HG02884 (cell line): Measurements from ENCODE around the gene ELOVL7.
"Not testable (repeated sequence)": the region's sequence is repeated elsewhere in the genome, so short reads cannot be mapped to it uniquely, and the experiment has no call there.

Source experiments
- ATAC-seq: cut with Tn5 transposase; IDR thresholded peaks from one replicate; pipeline ENCODE4 v1.9.1; 2021; ENCODE audit warnings: mild to moderate bottlenecking, moderate library complexity; ENCODE audit not compliant: unreplicated experiment

ELOVL7 gene

GRCh38 chr5:60843936-60844905 lies at the start of gene ELOVL7:
Gene ELOVL7 (minus strand): TSS chr5:60844269. CDS start chr5:60787397, 56,872 bp downstream.
- ATAC-seq = peak; percentile 87

DNA sequence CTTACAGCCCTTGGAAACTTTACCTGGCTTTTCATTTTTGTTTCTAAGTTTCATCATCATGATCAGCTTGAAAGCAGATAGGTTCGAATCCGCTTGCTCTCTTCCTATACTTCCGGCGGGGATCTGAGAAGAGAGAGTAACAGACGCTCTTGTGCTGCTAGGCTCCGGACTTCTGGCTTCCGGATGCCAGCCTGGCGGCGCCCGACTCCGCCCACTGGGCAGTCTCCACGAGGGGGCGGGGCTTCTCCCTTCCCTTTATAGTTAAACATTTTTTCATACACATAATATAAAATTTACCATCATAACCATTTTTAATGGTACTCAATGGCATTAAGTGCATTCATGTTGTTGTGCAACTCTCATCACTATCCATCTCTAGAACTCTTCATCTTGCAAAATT lies 49.5 kb upstream of the ELOVL7 start:
- no peak for ATAC-seq

GRCh38 chr5:60891667-60892066 lies 47.6 kb upstream of the ELOVL7 start:
- no peak for ATAC-seq

DNA sequence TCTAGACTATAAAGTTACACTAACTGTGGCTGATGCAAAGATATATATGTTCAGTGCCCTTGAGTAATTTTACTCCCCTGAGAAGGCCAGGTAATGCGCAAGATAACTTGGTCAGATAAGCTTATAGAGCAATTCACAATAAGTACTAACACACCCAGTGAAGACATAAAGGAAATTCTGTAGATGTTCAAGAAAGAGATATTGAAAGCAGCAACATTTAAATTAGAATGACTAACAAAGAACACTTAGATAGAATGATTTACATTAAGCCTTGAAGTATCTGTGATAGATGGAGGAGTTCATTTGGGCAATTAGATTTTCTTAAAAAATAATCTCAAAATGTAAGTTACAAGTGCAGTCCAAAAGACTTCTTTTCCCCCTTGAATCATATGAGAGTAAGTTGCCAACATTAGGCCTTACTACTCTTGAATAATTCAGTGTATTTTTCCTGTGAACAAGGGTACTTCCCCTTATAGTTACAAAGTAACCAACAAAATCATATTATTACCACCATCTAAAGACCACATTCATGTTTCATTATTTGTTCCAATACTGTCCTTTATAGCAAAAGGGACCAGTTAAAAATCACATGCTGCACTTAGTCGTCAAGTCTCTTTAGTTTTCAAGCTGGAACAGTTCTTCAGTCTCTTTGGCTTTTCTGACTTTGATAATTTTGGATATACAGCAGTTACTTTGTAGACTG lies 44.4 kb upstream of the ELOVL7 start:
- ATAC-seq = no peak

- ATAC-seq = no peak
Measured at GRCh38 chr5:60887746-60888145, 43.7 kb upstream of the ELOVL7 start.

- no peak for ATAC-seq
Measured at GRCh38 chr5:60887096-60887495, 43.0 kb upstream of the ELOVL7 start.

- no peak for ATAC-seq
Measured at GRCh38 chr5:60886158-60886557, 42.1 kb upstream of the ELOVL7 start.

DNA sequence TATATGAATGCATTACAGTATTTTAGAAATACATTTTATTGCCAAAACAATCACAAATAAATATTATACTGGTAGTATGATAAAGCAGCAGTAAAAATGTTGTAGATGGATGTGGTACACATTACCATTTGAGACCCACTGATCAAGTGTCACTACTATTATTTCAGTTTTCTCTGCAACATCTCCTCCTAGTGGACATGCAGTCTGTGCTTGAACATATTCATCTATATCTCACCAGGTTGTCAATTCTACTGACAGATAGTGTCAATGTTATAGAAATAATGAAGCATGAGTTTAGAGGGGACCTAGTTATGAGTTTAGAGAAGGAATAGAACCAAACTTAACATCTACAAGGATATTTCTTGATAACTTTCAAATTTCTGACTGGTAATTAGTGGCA lies 39.2 kb upstream of the ELOVL7 start:
- ATAC-seq = no peak

GRCh38 chr5:60872892-60873291 lies 28.8 kb upstream of the ELOVL7 start:
- no peak for ATAC-seq

DNA sequence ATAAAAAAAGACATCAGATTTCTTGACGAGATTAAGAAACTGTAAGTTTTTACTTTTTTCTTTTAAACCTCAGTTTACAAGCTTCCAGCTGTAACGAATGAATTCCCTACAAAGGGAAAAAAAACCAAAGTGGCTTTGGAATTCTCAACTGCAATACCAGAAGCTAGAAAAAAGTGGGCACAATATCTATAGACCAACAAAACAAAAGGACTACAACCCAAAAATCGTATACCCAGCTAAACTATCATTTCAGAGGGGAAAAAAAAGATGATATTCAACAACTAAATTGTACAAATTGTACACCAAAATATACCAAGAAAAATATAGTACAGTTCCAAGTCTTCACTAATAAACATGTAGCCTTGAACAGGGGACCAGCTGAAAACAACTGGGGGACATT lies 26.8 kb upstream of the ELOVL7 start:
- ATAC-seq = no peak

DNA sequence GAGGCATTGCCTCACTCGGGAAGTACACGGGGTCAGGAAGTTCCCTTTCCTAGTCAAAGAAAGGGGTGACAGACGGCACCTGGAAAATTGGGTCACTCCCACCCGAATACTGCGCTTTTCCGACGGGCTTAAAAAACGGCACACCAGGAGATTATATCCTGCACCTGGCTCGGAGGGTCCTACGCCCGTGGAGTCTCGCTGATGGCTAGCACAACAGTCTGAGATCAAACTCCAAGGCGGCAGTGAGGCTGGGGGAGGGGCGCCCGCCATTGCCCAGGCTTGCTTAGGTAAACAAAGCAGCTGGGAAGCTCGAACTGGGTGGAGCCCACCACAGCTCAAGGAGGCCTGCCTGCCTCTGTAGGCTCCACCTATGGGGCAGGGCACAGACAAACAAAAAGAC lies 16.5 kb upstream of the ELOVL7 start:
- not testable (repeated sequence) for ATAC-seq

DNA sequence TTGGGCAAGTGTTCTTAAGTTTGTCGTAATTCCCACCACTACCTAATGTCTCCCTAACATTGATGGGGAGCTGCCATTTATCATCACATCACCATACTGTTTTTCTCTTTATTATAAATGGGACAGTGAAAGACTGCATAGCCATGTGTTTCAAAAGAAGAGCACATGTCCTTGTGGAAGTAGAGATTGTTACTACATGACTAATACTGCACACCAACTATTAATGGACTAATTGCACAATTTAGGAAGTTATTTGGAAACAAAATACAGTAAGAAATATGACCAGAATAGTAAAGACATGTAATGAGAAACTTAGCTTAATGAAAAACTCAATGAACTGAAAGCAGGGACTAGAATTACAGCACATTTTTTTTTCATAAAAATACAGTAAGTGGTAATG lies 12.0 kb upstream of the ELOVL7 start:
- no peak for ATAC-seq

DNA sequence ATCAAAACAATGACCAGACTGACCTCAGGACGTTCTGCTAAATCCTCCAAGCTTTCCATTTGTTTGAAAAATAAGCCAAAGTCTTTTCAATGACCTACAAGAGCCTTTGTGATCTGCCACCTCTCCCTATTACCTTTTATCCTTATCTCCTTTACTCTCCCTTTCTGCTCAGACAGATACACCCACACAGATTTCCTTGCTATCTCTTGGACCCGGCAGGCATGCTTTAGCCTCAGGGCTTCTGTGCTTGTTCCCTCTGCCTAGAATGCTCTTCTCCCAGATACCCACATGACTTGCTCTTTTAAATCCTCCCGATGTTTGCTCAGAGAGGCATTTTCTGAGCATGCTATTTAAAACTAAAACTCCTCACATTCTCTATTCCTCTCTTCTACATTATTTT lies 8.9 kb upstream of the ELOVL7 start:
- no peak for ATAC-seq

GRCh38 chr5:60852317-60852716 lies 8.2 kb upstream of the ELOVL7 start:
- ATAC-seq = no peak

GRCh38 chr5:60851626-60852025 lies 7.6 kb upstream of the ELOVL7 start:
- ATAC-seq = no peak

DNA sequence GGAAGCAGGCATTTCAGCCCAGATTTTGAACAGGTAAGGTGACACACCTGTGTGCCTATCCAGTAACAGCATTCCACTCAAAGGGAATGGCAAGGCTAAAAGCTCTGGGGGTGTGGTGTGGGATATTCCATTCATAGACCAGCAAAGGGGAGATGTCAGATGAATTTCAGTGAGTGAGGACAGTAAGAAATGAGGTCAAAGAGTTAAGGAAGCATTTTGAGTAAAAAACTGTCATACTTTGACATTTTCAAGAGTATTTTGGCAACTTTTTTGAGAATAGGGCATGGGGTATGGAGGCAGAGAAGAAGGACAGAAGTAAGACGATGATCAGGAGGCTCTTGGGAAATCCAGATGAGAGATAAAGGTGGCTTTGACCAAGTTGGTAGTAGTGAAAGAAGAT lies 2.2 kb upstream of the ELOVL7 start:
- ATAC-seq = no peak

DNA sequence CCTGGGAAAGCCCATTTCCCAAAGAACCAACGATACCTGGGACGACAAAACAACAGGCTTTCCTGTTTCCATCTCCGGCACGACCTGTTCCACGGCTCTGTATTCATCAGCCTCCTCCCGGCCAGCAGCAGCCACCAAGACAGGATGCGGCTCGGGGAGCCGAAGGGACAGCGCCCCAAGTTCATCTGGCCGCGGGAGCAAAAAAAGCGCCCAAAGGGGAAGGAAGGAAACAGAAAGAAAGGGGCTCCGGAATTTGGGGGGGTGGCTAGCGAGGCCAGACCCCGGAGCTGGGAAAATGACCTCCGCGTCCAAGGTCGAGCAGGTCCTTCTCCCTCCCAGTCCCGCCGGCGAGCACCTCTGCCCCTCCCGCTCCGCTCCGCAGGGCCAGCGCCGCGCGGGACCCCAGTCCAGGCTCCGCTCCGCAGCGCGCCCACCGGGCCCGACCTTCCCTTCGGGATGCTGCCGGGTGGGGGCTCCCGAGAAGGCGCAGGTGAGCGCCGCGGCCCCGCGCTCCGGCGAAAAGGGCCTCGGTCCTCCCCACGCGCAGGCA lies 608 bp downstream of the ELOVL7 start:
- ATAC-seq = no peak

GRCh38 chr5:60842871-60843385 lies 1.1 kb downstream of the ELOVL7 start:
- ATAC-seq = no peak

DNA sequence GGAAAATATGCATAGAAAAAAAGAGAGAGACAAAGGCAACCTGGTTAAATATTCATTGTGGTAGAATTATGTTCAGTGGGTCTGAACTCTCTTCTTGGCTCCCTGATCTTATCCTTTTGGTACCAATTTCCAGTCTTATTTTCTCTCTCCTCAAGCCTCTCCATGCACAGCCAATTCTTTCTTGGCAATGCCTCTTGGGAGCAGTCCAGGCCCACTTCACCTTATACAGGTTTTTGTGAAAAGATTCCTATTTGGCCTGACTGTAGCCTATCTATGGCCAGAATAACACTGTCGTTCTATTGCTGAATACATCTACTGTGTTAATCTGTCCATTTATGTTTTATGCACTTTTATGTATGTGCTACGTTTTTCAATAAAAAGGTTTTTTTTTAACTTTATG lies 2.7 kb downstream of the ELOVL7 start:
- ATAC-seq = no peak

GRCh38 chr5:60836131-60836530 lies 7.9 kb downstream of the ELOVL7 start:
- ATAC-seq = no peak

GRCh38 chr5:60835554-60835953 lies 8.5 kb downstream of the ELOVL7 start:
- ATAC-seq = no peak

GRCh38 chr5:60833520-60833919 lies 10.5 kb downstream of the ELOVL7 start:
- ATAC-seq = no peak
